NT2/D1 (cell line): Measurements from ENCODE around the gene PBOV1.

ENCODE experiments used
- SUZ12 ChIP-seq: IDR thresholded peaks from 2 replicates; pipeline ENCODE4 v1.6.1; 2011; ENCODE audit not compliant: insufficient read length, insufficient read depth; ENCODE audit errors: extremely low read depth
- YY1 ChIP-seq: IDR thresholded peaks from 2 replicates; pipeline ENCODE4 v1.6.1; 2011; ENCODE audit not compliant: insufficient read length, insufficient read depth
- ZNF274 ChIP-seq: IDR thresholded peaks from 2 replicates; pipeline ENCODE4 v1.6.1; 2011; ENCODE audit warnings: mild to moderate bottlenecking, low read depth, low read length

GRCh38 chr6:138231381-138231886 lies 13.1 kb upstream of the PBOV1 start:
- TF ChIP-seq ZNF274 (no peak), YY1 (no peak), SUZ12 (no peak)
